ENCODE results near the gene ITM2C.

ITM2C gene

GRCh38 chr2:230868161-230868946 is 3.6 kb downstream of the ITM2C start:
- no peak overlapping the region for H3K4me3 ChIP-seq (ENCODE audit: extremely low read depth, insufficient read depth, low read length, poor library complexity, severe bottlenecking)
- H3K4me1 ChIP-seq (ENCODE audit: control insufficient read depth, insufficient read depth, low read length, poor library complexity, severe bottlenecking): peaks cover 65% of the 10 kb centered on the region
- WGBS, 2 experiments (ENCODE audit: insufficient coverage in 2 of 2): 16 to 26% methylated on average over 9 to 11 of the region's 15 CpGs
- H3K36me3 ChIP-seq (ENCODE audit: control insufficient read depth, insufficient read depth, low read length): peaks cover 25% of the 10 kb centered on the region
- H3K27ac ChIP-seq (ENCODE audit: low read depth, low read length, severe bottlenecking): peak overlapping the region; percentile 49
- H3K9me3 ChIP-seq (ENCODE audit: control insufficient read depth, low read length): no peaks in the 10 kb centered on the region

GRCh38 chr2:230868947-230869913 is 4.5 kb downstream of the ITM2C start:
- Histone ChIP-seq H3K9me3 (ENCODE audit: control insufficient read depth, low read length) (no peaks in the 10 kb centered on the region), H3K4me1 (ENCODE audit: control insufficient read depth, insufficient read depth, low read length, poor library complexity, severe bottlenecking) (peaks cover 62% of the 10 kb centered on the region), H3K36me3 (ENCODE audit: control insufficient read depth, insufficient read depth, low read length) (peaks cover 33% of the 10 kb centered on the region), H3K4me3 (ENCODE audit: extremely low read depth, insufficient read depth, low read length, poor library complexity, severe bottlenecking) (no peak overlapping the region), H3K27ac (ENCODE audit: low read depth, low read length, severe bottlenecking) (peak overlapping the region; percentile 80)
- WGBS, 2 experiments (ENCODE audit: insufficient coverage in 2 of 2): 41 to 42% methylated on average over 12 to 14 of the region's 19 CpGs

GRCh38 chr2:230869914-230870543 is 5.3 kb downstream of the ITM2C start:
- H3K9me3 ChIP-seq (ENCODE audit: control insufficient read depth, low read length): no peaks in the 10 kb centered on the region
- peak overlapping the region; percentile 80 for H3K27ac ChIP-seq (ENCODE audit: low read depth, low read length, severe bottlenecking)
- no peak overlapping the region for H3K4me3 ChIP-seq (ENCODE audit: extremely low read depth, insufficient read depth, low read length, poor library complexity, severe bottlenecking)
- H3K4me1 ChIP-seq (ENCODE audit: control insufficient read depth, insufficient read depth, low read length, poor library complexity, severe bottlenecking): peaks cover 61% of the 10 kb centered on the region
- H3K36me3 ChIP-seq (ENCODE audit: control insufficient read depth, insufficient read depth, low read length): peaks cover 41% of the 10 kb centered on the region
- WGBS, 2 experiments (ENCODE audit: insufficient coverage in 2 of 2): 84 to 88% methylated on average over 7 to 11 of the region's 11 CpGs

GRCh38 chr2:230870544-230871360 is 6.0 kb downstream of the ITM2C start:
- H3K27ac ChIP-seq (ENCODE audit: low read depth, low read length, severe bottlenecking): peak overlapping the region; percentile 80
- peaks cover 48% of the 10 kb centered on the region for H3K36me3 ChIP-seq (ENCODE audit: control insufficient read depth, insufficient read depth, low read length)
- 69 to 71% methylated on average over 17 to 18 of the region's 18 CpGs for WGBS, 2 experiments (ENCODE audit: insufficient coverage in 2 of 2)
- H3K4me3 ChIP-seq (ENCODE audit: extremely low read depth, insufficient read depth, low read length, poor library complexity, severe bottlenecking): no peak overlapping the region
- no peaks in the 10 kb centered on the region for H3K9me3 ChIP-seq (ENCODE audit: control insufficient read depth, low read length)
- peaks cover 61% of the 10 kb centered on the region for H3K4me1 ChIP-seq (ENCODE audit: control insufficient read depth, insufficient read depth, low read length, poor library complexity, severe bottlenecking)

- no peak overlapping the region for H3K4me3 ChIP-seq (ENCODE audit: extremely low read depth, insufficient read depth, low read length, poor library complexity, severe bottlenecking)
- H3K36me3 ChIP-seq (ENCODE audit: control insufficient read depth, insufficient read depth, low read length): peaks cover 54% of the 10 kb centered on the region
- no peak overlapping the region for H3K27ac ChIP-seq (ENCODE audit: low read depth, low read length, severe bottlenecking)
- 89 to 93% methylated on average over 11 to 12 of the region's 17 CpGs for WGBS, 2 experiments (ENCODE audit: insufficient coverage in 2 of 2)
- peaks cover 57% of the 10 kb centered on the region for H3K4me1 ChIP-seq (ENCODE audit: control insufficient read depth, insufficient read depth, low read length, poor library complexity, severe bottlenecking)
- H3K9me3 ChIP-seq (ENCODE audit: control insufficient read depth, low read length): no peaks in the 10 kb centered on the region
Observed at GRCh38 chr2:230871361-230872150, 6.8 kb downstream of the ITM2C start.

- H3K4me3 ChIP-seq (ENCODE audit: extremely low read depth, insufficient read depth, low read length, poor library complexity, severe bottlenecking): no peak overlapping the region
- no peak overlapping the region for H3K27ac ChIP-seq (ENCODE audit: low read depth, low read length, severe bottlenecking)
- no peaks in the 10 kb centered on the region for H3K9me3 ChIP-seq (ENCODE audit: control insufficient read depth, low read length)
- peaks cover 55% of the 10 kb centered on the region for H3K4me1 ChIP-seq (ENCODE audit: control insufficient read depth, insufficient read depth, low read length, poor library complexity, severe bottlenecking)
- H3K36me3 ChIP-seq (ENCODE audit: control insufficient read depth, insufficient read depth, low read length): peaks cover 59% of the 10 kb centered on the region
- 94 to 95% methylated on average over 11 to 13 of the region's 14 CpGs for WGBS, 2 experiments (ENCODE audit: insufficient coverage in 2 of 2)
Observed at GRCh38 chr2:230872151-230872967, 7.6 kb downstream of the ITM2C start.

- Histone ChIP-seq H3K9me3 (ENCODE audit: control insufficient read depth, low read length) (no peaks in the 10 kb centered on the region), H3K4me1 (ENCODE audit: control insufficient read depth, insufficient read depth, low read length, poor library complexity, severe bottlenecking) (peaks cover 54% of the 10 kb centered on the region), H3K36me3 (ENCODE audit: control insufficient read depth, insufficient read depth, low read length) (peaks cover 67% of the 10 kb centered on the region), H3K4me3 (ENCODE audit: extremely low read depth, insufficient read depth, low read length, poor library complexity, severe bottlenecking) (no peak overlapping the region), H3K27ac (ENCODE audit: low read depth, low read length, severe bottlenecking) (no peak overlapping the region)
- 91 to 97% methylated on average over 8 to 14 of the region's 21 CpGs for WGBS, 2 experiments (ENCODE audit: insufficient coverage in 2 of 2)
Observed at GRCh38 chr2:230872968-230873660, 8.4 kb downstream of the ITM2C start.

- WGBS, 2 experiments (ENCODE audit: insufficient coverage in 2 of 2): 91 to 95% methylated on average over 8 to 9 of the region's 13 CpGs
- Histone ChIP-seq H3K27ac (ENCODE audit: low read depth, low read length, severe bottlenecking) (no peak overlapping the region), H3K4me1 (ENCODE audit: control insufficient read depth, insufficient read depth, low read length, poor library complexity, severe bottlenecking) (peaks cover 48% of the 10 kb centered on the region), H3K4me3 (ENCODE audit: extremely low read depth, insufficient read depth, low read length, poor library complexity, severe bottlenecking) (no peak overlapping the region), H3K36me3 (ENCODE audit: control insufficient read depth, insufficient read depth, low read length) (peaks cover 74% of the 10 kb centered on the region), H3K9me3 (ENCODE audit: control insufficient read depth, low read length) (no peaks in the 10 kb centered on the region)
Observed at GRCh38 chr2:230873661-230874401, 9.1 kb downstream of the ITM2C start.

All from mesodermal cell (in vitro differentiated cells).